Endothelial cell of umbilical vein (primary cell): ENCODE results near the gene MASP1. TPM values are rescaled to one million over a fixed set of nuclear protein-coding genes. Genes with fewer than 3 reads are reported as not detected.

Experiments used
- BruUV-seq: library from RNA; stranded (reverse); fragments of 400-500 nt; replicated peaks from 2 replicates; lab custom pipeline; 2021; lab: Mats Ljungman, UMichigan
- CTCF ChIA-PET: fragments of 300-600, 350-600 bp; sonication (Branson Sonifier 250); formaldehyde crosslinking; loops from one replicate; lab custom pipeline; 2021; ENCODE audit warnings: antibody characterized with exemption, inconsistent platforms; lab: Charles Lee
- POLR2A ChIA-PET: fragments of 300-600, 350-600 bp; sonication (Branson Sonifier 250); formaldehyde crosslinking; loops from one replicate; lab custom pipeline; 2021; ENCODE audit warnings: antibody characterized with exemption, inconsistent platforms; lab: Charles Lee
- DNase-seq: peaks from one replicate; pipeline ENCODE4 v3.0.0-alpha.2; 2011; ENCODE audit warnings: low read depth, low spot score
- FAIRE-seq: peaks from 2 replicates; lab custom pipeline; 2011; peaks lifted over from hg19 to GRCh38; lab: Jason Lieb, UNC
- H2AFZ ChIP-seq: 2 replicates; pipeline ENCODE4 v1.6.0; 2012; ENCODE audit warnings: low read depth, low read length, control low read depth, inconsistent platforms
- H3K27ac ChIP-seq: 2 replicates; pipeline ENCODE4 v1.5.1; 2011; ENCODE audit warnings: low read depth, mild to moderate bottlenecking, control low read depth, low read length, moderate library complexity; ENCODE audit not compliant: insufficient read depth
- H3K27me3 ChIP-seq, 2 experiments: 2 replicates each; pipeline versions ENCODE4 v1.6.0 to v1.6.1; 2011; ENCODE audit warnings: low read length in 2 of 2, mixed read lengths in 1 of 2; ENCODE audit not compliant: control insufficient read depth in 2 of 2, insufficient read depth in 2 of 2
- H3K36me3 ChIP-seq, 2 experiments: 2 replicates in 1 of 2; 3 replicates in 1 of 2; pipeline ENCODE4 v1.5.1; 2011; ENCODE audit warnings: low read length in 2 of 2, mild to moderate bottlenecking in 1 of 2, moderate library complexity in 1 of 2; ENCODE audit not compliant: control insufficient read depth in 2 of 2, insufficient read depth in 2 of 2; ENCODE audit errors: extremely low read depth in 1 of 2
- H3K4me1 ChIP-seq: 3 replicates; pipeline ENCODE4 v1.5.1; 2011; ENCODE audit warnings: mild to moderate bottlenecking, low read length; ENCODE audit not compliant: control insufficient read depth, insufficient read depth; ENCODE audit errors: extremely low read depth
- H3K4me2 ChIP-seq: 2 replicates; pipeline ENCODE4 v1.6.1; 2011; ENCODE audit warnings: low read length, control low read depth, mixed read lengths; ENCODE audit not compliant: insufficient read depth
- H3K4me3 ChIP-seq, 3 experiments: fragments of 200-600 bp in 1 of 3; sonication (generic), shearing (Covaris generic) in 1 of 3; replicated peaks in 1 of 3; 2 replicates each; pipeline ENCODE4 v1.5.1; 2011 to 2016; ENCODE audit warnings: control low read depth in 3 of 3, low read length in 3 of 3, mild to moderate bottlenecking in 2 of 3, inconsistent platforms in 1 of 3, low read depth in 1 of 3, moderate library complexity in 1 of 3; ENCODE audit not compliant: insufficient read depth in 1 of 3
- H3K79me2 ChIP-seq: 2 replicates; pipeline ENCODE4 v1.6.0; 2012; ENCODE audit warnings: low read length, inconsistent platforms; ENCODE audit not compliant: control insufficient read depth, insufficient read depth
- H3K9ac ChIP-seq: replicated peaks from 2 replicates; pipeline ENCODE3; 2011; ENCODE audit warnings: low read length, control low read depth; ENCODE audit not compliant: insufficient read depth; ENCODE audit errors: extremely low read depth
- H3K9me1 ChIP-seq: replicated peaks from 3 replicates; pipeline ENCODE4 v1.6.0; 2011; ENCODE audit warnings: mild to moderate bottlenecking, low read length; ENCODE audit not compliant: control insufficient read depth, insufficient read depth; ENCODE audit errors: extremely low read depth
- H3K9me3 ChIP-seq: replicated peaks from 2 replicates; pipeline ENCODE4 v1.5.1; 2012; ENCODE audit warnings: low read length, inconsistent platforms; ENCODE audit not compliant: control insufficient read depth, insufficient read depth
- H4K20me1 ChIP-seq: replicated peaks from 2 replicates; pipeline ENCODE3; 2011; ENCODE audit warnings: mild to moderate bottlenecking, low read length; ENCODE audit not compliant: control insufficient read depth, insufficient read depth; ENCODE audit errors: extremely low read depth
- CTCF ChIP-seq, 2 donors: IDR thresholded peaks; 1 replicate in 1 of 2; 2 replicates in 1 of 2; pipeline ENCODE4 v1.5.1; 2011; ENCODE audit warnings: low read length in 2 of 2, mild to moderate bottlenecking in 2 of 2, moderate library complexity in 2 of 2, control low read depth in 1 of 2, inconsistent platforms in 1 of 2, low read depth in 1 of 2; ENCODE audit not compliant: insufficient read depth in 1 of 2; ENCODE audit errors: extremely low read depth in 1 of 2
- JUN ChIP-seq: IDR thresholded peaks from 2 replicates; pipeline ENCODE4 v1.6.1; 2011; ENCODE audit warnings: borderline replicate concordance, low read depth; ENCODE audit not compliant: insufficient read length, insufficient read depth
- MYC ChIP-seq: IDR thresholded peaks from one replicate; pipeline ENCODE4 v1.6.1; 2011; ENCODE audit warnings: mild to moderate bottlenecking, low read depth, low read length
- POLR2A ChIP-seq: IDR thresholded peaks from 2 replicates; pipeline ENCODE4 v1.6.1; 2012; ENCODE audit warnings: low read depth, mild to moderate bottlenecking, control low read depth, low read length
- dilution Hi-C: fragments of 300-500 bp; cut with MboI; formaldehyde crosslinking; loops from one replicate; pipeline ENCODE4 v1.15.0; 2019; ENCODE audit warnings: low sequenced_read_pairs; ENCODE audit not compliant: extremely low pct_ligation_motif_present
- intact Hi-C: fragments of 100-400 bp; cut with micrococcal nuclease; formaldehyde crosslinking; loops from one replicate; pipeline ENCODE4 v1.10.0; 2022
- polyA plus RNA-seq, 4 experiments: library from polyadenylated mRNA; depleted of rRNA in 3 of 4; stranded (reverse) in 3 of 4; unstranded in 1 of 4; fragments of >200 nt; gene quantifications; 2 replicates each; pipeline versions ENCODE4 v1.2.1 to v1.2.3, GENCODE V29; 2011 to 2012; ENCODE audit warnings: missing spikeins in 1 of 4
- total RNA-seq: library from RNA; stranded (reverse); gene quantifications from 2 replicates; pipeline ENCODE4 v1.2.3, GENCODE V29; 2021

Gene MASP1
- total and polyA plus RNA-seq, 2 donors (not counting 3 experiments of a cell fraction or from before 2014, with no cell fraction given) = 0.31 to 0.50 TPM

GRCh38 chr3:187310226-187310625 is 18.7 kb upstream of the MASP1 start:
- dilution Hi-C loops = loop anchor here (25.0 kb wide), 1 partner anchor 377 kb away; no protein-coding TSS in a partner anchor

More at GRCh38 chr3:187310226-187310625, 18.7 kb upstream of the MASP1 start:
- ChIA-PET CTCF (interaction anchor here (3.2 kb wide), 1 partner anchor 8 kb away, joined by 15 read pairs; no protein-coding TSS in a partner anchor), POLR2A (no interaction called here)
- Histone ChIP-seq H3K4me3 (no peak overlapping the region), H4K20me1 (no peaks in the 10 kb centered on the region), H3K79me2 (no peaks in the 10 kb centered on the region), H3K36me3 (no peaks in the 10 kb centered on the region), H3K27me3 (peaks cover 0 to 4% of the 10 kb centered on the region in 2 experiments), H3K9me1 (no peaks in the 10 kb centered on the region), H3K4me1 (no peaks in the 10 kb centered on the region), H3K9ac (no peak overlapping the region), H3K4me2 (no peak overlapping the region), H2AFZ (no peak overlapping the region), H3K9me3 (no peaks in the 10 kb centered on the region), H3K27ac (no peak overlapping the region)
- no peak for TF ChIP-seq MYC
- TF ChIP-seq JUN = no peak
- TF ChIP-seq POLR2A = no peak
- TF ChIP-seq CTCF (IDR thresholded peaks at IDR 0.05; ENCODE audit: extremely low read depth in 1 of 2, insufficient read depth in 1 of 2, low read depth in 1 of 2, low read length in 2 of 2) = no peak
- DNase-seq (no peak), FAIRE-seq (no peak)
- intact Hi-C loops = no loop called here
- BruUV-seq = no TSS peak
